ENCODE data around the gene ANXA8.

DNA sequence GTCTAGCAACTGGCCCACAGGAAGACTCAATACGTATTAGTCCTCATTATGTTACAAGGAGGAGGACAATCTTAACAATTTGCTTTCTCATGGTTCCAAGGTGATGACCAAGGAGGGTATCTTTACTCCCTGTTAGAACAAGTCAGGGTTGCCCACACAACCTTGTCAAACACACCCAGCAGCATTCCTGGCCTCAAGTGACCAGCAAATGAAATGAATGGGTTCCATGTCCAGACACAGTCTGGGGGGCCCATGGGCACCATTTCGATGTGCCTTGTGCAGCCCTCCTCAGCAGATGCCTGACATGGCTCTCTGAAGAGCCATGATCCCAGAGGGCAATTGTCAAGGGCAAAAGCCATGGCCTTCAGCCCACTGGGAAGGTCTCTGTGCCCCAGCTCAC is 40.8 kb downstream of the ANXA8 start:
- TF ChIP-seq, protein P1, sequence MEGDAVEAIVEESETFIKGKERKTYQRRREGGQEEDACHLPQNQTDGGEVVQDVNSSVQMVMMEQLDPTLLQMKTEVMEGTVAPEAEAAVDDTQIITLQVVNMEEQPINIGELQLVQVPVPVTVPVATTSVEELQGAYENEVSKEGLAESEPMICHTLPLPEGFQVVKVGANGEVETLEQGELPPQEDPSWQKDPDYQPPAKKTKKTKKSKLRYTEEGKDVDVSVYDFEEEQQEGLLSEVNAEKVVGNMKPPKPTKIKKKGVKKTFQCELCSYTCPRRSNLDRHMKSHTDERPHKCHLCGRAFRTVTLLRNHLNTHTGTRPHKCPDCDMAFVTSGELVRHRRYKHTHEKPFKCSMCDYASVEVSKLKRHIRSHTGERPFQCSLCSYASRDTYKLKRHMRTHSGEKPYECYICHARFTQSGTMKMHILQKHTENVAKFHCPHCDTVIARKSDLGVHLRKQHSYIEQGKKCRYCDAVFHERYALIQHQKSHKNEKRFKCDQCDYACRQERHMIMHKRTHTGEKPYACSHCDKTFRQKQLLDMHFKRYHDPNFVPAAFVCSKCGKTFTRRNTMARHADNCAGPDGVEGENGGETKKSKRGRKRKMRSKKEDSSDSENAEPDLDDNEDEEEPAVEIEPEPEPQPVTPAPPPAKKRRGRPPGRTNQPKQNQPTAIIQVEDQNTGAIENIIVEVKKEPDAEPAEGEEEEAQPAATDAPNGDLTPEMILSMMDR (IDR thresholded peaks at IDR 0.05), result no peak
- TF ChIP-seq POLR2AphosphoS5 (IDR thresholded peaks at IDR 0.05) (no peak), POLR2A (IDR thresholded peaks at IDR 0.05) (no peak), EP300 (IDR thresholded peaks at IDR 0.05; ENCODE audit: low read depth) (no peak)
